ENCODE measurements around the gene DPP8.
A peak's percentile ranks its signal among the peaks of the same experiment; 100 is the strongest.
"Not testable (repeated sequence)": the region's sequence is repeated elsewhere in the genome, so short reads cannot be mapped to it uniquely, and the experiment has no call there.

The DPP8 gene

GRCh38 chr15:65404186-65404872, 113.2 kb downstream of the DPP8 start:
- no peak for DNase-seq (ENCODE audit: low read depth in 2 of 2)

GRCh38 chr15:65402961-65403360, 114.5 kb downstream of the DPP8 start:
- DNase-seq (ENCODE audit: low read depth in 2 of 2): no peak

- no peak for DNase-seq (ENCODE audit: low read depth in 2 of 2)
Measured at GRCh38 chr15:65401611-65402240, 115.8 kb downstream of the DPP8 start.

DNA sequence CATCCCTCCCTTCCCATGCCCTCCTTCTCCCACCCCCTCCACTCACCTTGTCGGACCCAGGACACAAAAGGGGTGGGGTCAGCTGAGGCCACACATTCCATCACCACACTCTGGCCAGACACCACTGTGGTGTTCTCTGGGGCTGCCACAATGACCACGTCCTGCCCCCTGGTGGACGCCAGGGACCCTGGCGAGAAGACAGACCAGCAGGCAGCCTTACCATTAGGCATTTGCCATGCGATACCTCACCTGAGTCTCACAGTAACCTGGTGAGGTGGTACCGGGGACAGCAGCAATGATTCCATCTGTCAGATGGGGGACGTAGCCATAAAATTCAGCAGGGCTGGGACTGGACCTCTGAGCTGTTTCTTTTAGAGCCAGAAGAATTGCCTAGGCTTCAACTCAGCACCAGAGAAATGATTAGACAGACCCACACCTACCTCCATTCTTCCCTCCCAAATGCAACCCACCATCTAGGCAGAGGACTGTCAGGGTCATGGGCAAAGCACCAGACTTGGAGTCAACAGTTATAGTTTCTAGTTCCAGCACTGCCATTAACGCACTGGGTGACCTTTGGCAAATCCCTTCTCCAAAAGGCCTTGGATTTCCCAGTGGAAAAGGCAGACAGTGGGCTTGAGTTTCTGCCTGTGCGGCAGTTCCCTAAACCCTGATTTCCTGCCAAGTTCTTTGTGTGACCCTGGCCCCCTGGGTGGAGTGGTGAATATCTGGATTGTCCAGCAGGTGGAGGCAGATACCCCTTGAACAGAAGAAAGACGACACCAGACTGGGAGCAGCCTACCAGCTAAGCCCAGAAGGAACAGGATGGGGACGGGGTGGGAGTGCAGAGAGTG, 116.5 kb downstream of the DPP8 start:
- peak in 1 of 2 donors; percentile 19 for DNase-seq (ENCODE audit: low read depth in 2 of 2)

DNA sequence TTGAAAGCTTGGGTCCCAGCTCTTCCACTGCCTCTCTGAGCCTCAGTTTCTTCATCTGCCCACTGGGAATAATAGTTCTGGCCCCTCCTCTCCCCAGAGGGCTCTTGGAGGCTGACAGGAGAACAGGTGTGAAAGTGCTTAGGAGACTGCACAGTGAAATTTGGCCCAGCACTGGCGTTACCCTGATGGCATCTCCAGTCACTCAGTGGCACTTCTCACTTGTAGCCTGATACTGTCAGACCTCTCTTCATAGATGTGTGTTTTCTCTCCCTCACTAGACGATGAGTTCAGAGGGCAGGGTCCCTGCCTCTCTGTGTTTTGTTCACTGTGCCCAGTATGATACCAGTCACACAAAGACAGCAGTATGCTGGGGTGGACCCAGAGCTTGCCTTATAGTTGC, 117.5 kb downstream of the DPP8 start:
- no peak for DNase-seq (ENCODE audit: low read depth in 2 of 2)

DNA sequence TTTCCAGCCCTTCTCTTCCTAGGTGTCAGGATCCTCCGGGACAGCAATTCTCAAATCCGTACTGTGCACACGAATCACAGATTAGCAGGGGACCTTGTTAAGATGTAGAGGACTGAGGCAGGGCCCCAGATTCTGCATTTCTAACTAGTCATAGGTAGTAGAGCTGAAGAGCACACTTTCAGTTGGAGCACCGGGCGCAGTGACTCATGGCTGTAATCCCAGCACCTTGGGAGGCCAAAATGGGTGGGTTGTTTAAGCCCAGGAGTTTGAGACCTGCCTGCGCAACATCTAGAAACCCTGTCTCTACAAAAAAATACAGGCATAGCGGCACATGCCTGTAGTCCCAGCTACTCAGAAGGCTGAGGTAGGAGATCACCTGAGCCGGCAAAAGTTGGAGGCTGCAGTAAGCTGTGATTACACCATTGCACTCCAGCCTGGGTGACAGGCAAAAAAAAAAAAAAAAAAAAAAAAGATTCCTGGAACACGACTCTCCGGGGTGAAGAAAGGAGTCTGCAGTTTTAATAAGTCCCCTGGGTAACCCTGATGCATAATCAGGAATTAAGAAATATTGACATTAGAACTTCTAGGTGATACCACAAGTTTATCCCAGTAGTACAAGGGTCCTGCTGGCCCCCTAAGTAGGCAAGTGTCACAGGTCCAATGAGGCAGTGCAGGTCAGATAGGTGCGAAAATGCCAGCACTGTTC, 118.3 kb downstream of the DPP8 start:
- no peak for DNase-seq (ENCODE audit: low read depth in 2 of 2)

DNA sequence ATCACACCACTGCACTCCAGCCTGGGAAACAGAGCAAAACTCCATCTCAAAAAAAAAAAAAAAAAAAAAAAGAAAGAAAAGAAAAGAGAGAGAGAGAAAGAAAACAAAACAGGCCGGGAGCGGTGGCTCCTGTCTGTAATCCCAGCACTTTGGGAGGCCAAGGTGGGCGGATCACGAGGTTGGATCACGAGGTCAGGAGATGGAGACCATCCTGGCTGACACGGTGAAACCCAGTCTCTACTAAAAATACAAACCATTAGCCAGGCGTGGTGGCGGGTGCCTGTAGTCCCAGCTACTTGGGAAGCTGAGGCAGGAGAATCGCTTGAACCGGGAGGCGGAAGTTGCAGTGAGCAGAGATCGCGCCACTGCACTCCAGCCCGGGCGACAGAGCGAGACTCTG, 119.0 kb downstream of the DPP8 start:
- DNase-seq (ENCODE audit: low read depth in 2 of 2): not testable (repeated sequence)

DNA sequence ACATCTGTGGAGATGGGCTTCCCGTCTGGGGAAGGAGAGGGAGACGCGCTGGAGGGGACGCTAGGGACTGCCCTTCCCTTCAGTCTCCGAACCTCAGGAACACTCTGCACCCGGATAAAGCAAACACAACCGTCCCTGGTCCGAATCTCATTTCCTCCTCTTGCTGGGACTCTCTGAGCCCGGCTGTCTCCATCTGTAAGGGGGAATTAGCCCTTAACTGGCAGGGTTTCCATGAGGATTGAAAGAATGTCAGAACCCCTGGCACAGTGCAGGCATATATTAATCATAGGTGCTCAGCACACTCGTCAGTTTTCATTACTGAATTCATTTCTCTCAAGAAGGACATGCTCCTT, 120.5 kb downstream of the DPP8 start:
- DNase-seq (ENCODE audit: low read depth in 2 of 2): no peak

GRCh38 chr15:65396283-65396964, 121.1 kb downstream of the DPP8 start:
- DNase-seq (ENCODE audit: low read depth in 2 of 2): no peak

DNA sequence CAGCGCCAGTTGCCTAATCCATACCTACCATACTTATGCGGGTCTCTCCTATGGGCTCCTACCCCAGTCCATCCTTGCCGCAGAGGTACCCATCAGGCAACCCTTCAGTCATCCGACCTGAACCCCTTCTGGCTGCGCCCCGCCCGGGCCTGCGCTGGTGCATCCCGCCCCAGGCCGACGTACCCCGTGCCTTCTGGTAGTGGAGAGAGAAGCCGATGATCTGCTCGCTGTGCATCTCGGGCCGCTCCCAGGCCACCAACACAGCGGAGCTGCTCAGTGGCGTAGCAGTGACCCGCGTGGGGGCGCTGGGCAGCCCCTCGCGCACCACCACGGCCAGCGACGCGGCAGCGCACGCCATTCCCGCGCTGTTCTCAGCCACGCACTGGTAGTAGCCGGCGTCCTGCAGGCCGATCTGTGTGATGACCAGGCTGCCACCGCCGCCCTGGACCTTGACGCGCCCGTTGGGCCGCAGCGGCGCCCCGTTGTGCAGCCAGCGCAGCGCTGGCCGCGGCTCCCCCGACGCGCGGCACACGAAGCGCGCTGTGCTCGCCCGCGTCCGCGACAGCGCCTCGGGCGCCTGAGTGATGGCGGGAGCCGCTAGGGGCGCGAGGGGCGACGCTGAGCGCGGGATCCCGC, 121.8 kb downstream of the DPP8 start:
- DNase-seq (ENCODE audit: low read depth in 2 of 2): no peak

DNA sequence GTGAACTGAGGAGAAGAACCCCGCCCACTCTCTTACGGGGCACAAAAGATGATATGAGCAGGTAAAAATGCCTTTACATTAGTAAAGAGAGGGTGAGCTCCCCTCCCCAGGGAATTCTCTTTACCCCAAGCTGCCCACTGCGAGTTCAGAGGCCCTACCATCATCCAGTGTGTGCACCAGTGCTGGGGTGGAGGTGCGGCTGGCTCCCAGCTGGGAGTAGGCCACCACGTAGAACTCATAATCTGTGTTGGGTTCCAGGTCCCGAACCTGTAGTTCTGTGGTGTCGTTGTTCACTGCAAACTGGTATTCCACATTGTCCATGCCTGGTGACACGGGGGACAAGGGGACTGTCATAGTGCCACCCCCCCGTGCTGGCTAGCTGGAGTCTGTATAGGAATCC, 122.6 kb downstream of the DPP8 start:
- DNase-seq (ENCODE audit: low read depth in 2 of 2): no peak

DNA sequence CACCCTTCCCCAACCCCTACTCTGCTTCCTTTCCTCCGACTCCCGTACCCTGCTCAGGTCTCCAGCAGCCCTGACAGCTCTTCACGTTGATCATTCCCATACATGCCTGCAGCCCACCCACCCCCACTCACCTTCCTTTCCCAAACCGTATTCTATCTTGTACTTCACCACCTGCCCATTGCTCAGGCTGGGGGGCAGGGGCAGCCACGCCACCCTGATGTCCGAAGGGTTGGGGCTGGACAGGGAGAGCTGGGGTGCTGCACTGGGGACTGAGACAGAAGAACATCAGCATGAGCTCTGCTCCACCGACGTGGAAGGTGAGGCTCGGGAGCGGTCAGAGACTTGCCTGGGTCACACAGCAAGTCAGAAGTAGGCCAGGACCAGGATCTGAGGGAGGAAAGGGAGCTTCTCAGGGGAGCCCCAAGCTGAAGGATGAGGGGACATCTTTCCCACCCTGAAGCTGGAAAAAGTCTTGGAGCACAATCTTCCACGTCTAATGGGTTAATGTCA, 123.2 kb downstream of the DPP8 start:
- DNase-seq (ENCODE audit: low read depth in 2 of 2): no peak

DNA sequence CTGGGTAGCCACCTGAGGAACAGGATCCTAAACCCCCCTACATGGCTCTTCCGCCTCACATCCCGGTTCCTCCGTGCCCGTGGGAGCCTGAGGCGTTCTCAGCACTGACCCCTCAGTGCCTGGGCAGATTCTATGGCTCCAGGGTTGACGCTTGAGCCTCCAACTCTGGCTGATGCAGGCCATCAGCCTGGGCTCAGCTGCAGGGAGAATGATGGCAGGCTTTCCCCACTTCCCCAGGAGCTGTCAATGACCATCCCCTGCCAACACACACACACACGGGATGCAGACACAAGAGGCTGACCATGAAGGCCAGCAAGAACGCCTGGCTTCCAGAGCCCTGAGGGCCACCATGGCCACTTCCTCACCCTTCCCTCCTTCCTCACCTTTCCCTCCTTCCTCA, 123.9 kb downstream of the DPP8 start:
- DNase-seq (ENCODE audit: low read depth in 2 of 2): no peak

DNA sequence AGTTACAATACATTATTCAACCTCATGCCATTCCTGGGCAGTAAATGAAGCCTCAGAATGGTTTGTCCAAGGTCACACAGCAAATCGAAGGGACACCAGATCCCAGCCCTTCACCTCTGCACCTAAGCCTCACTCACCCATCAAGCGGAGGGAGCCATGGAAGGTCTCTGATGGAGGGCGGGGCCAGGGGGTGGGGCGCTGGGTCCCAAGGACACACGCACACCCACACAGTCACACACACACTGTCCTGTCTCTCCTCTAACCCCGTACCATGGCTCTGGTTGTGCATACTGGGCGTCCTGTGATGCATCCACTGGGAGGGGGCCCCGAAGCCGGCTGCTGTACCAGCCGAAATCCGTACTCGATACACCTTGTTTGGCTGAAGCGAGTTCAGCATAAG, 124.4 kb downstream of the DPP8 start:
- no peak for DNase-seq (ENCODE audit: low read depth in 2 of 2)
